Dermis blood vessel endothelial cell (primary cell): ENCODE data around the gene PLA2G4B. TPM values are rescaled to one million over a fixed set of nuclear protein-coding genes. Genes with fewer than 3 reads are reported as not detected.

Source experiments
- DNase-seq: peaks from one replicate; pipeline ENCODE4 v3.0.0; 2010
- total RNA-seq: library from RNA; depleted of rRNA; stranded (reverse); fragments of >200 nt; gene quantifications from 2 replicates; pipeline ENCODE4 v1.2.3, GENCODE V29; 2014

PLA2G4B gene
- total RNA-seq, 1 donor from 2014 or later, result 1.0 TPM

GRCh38 chr15:41871175-41871905, 32.7 kb downstream of the PLA2G4B start:
- DNase-seq, result no peak

- no peak for DNase-seq
These were observed 33.6 kb downstream of the PLA2G4B start for GRCh38 chr15:41872166-41872747.

- DNase-seq, result no peak
These were observed 35.1 kb downstream of the PLA2G4B start for GRCh38 chr15:41873711-41874110.

- DNase-seq, result no peak
These were observed 36.1 kb downstream of the PLA2G4B start for GRCh38 chr15:41874736-41875135.

- DNase-seq, result no peak
These were observed 37.4 kb downstream of the PLA2G4B start for GRCh38 chr15:41876007-41876406.

- no peak for DNase-seq
These were observed 38.0 kb downstream of the PLA2G4B start for GRCh38 chr15:41876689-41877088.

- no peak for DNase-seq
These were observed 39.1 kb downstream of the PLA2G4B start for GRCh38 chr15:41877631-41878354.

- DNase-seq, result no peak
These were observed 39.7 kb downstream of the PLA2G4B start for GRCh38 chr15:41878355-41878699.

- no peak for DNase-seq
These were observed 40.7 kb downstream of the PLA2G4B start for GRCh38 chr15:41879321-41879845.

GRCh38 chr15:41880156-41880877, 41.7 kb downstream of the PLA2G4B start:
- no peak for DNase-seq

GRCh38 chr15:41881086-41881485, 42.4 kb downstream of the PLA2G4B start:
- no peak for DNase-seq

GRCh38 chr15:41881550-41881919, 42.9 kb downstream of the PLA2G4B start:
- no peak for DNase-seq

GRCh38 chr15:41881920-41882688, 43.5 kb downstream of the PLA2G4B start:
- no peak for DNase-seq

- DNase-seq, result no peak
These were observed 44.2 kb downstream of the PLA2G4B start for GRCh38 chr15:41882689-41883483.

- no peak for DNase-seq
These were observed 44.8 kb downstream of the PLA2G4B start for GRCh38 chr15:41883484-41883825.

- no peak for DNase-seq
These were observed 45.8 kb downstream of the PLA2G4B start for GRCh38 chr15:41884458-41884857.

GRCh38 chr15:41885321-41885720, 46.7 kb downstream of the PLA2G4B start:
- no peak for DNase-seq

GRCh38 chr15:41885841-41886240, 47.2 kb downstream of the PLA2G4B start:
- no peak for DNase-seq

GRCh38 chr15:41886741-41887140, 48.1 kb downstream of the PLA2G4B start:
- no peak for DNase-seq

GRCh38 chr15:41887161-41887560, 48.5 kb downstream of the PLA2G4B start:
- no peak for DNase-seq

GRCh38 chr15:41887893-41888292, 49.2 kb downstream of the PLA2G4B start:
- no peak for DNase-seq
